Urinary bladder (tissue), 4 donors: ENCODE measurements around the gene AGAP1. TPM values are rescaled to one million over a fixed set of nuclear protein-coding genes. Genes with fewer than 3 reads are reported as not detected.

Experiments used
- DNase-seq: peaks from one replicate; pipeline ENCODE4 v3.0.0-alpha.2; 2015; ENCODE audit errors: extremely low spot score
- H3K27ac ChIP-seq: one replicate; pipeline ENCODE4 v1.5.1; 2013; ENCODE audit warnings: low read depth, mild to moderate bottlenecking, moderate library complexity
- H3K36me3 ChIP-seq: one replicate; pipeline ENCODE4 v1.6.1; 2013; ENCODE audit warnings: mild to moderate bottlenecking, moderate library complexity; ENCODE audit not compliant: insufficient read depth
- H3K4me1 ChIP-seq: one replicate; pipeline ENCODE4 v1.6.1; 2013; ENCODE audit warnings: mild to moderate bottlenecking, moderate library complexity; ENCODE audit not compliant: insufficient read depth
- H3K4me3 ChIP-seq: one replicate; pipeline ENCODE4 v1.5.1; 2013; ENCODE audit warnings: low read depth, low read length
- WGBS: extraction: QIAGEN DNeasy Blood & Tissue Kit; methylation state at CpG from one replicate; pipeline ENCODE4 v1.1.7; 2013; 5-methylcytosine and 5-hydroxymethylcytosine counted together
- polyA plus RNA-seq: library from polyadenylated mRNA; stranded (reverse); fragments of 200-250 nt; gene quantifications from one replicate; pipeline ENCODE4 v1.2.3, GENCODE V29; 2013
- total RNA-seq: library from RNA; depleted of rRNA; stranded (reverse); fragments of >200 nt; gene quantifications from one replicate; pipeline ENCODE4 v1.2.3, GENCODE V29; 2014
- donor health status: healthy with polysubstance abuse.
- donor health status: healthy.

AGAP1 gene
- total and polyA plus RNA-seq, 2 donors, result 12.8 to 24.7 TPM

DNA sequence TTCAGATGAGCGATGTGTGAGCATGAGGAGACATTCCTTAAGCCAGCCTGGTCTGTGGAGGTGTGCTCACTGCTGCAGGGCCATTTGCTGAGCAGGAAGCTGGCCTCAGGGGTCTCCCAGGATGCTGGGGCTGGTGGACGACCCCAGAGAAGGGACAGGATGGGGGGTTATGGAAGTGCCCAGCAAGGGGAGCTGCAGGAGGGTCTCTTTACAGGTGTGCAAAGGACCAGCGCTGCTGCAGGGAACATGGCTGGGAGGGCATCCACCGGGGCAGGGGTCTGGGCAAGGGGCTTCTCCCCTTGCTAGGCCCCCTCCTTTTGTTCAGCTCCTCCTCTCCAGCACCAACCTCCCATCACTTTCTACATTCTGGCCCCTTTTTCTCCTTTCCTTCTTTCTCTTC is 489.2 kb downstream of the AGAP1 start:
- H3K36me3 ChIP-seq, result no peaks in the 10 kb centered on the region
- H3K4me1 ChIP-seq, result no peaks in the 10 kb centered on the region
- H3K4me3 ChIP-seq, result no peak overlapping the region
- 95% methylated on average over 4 of the region's 4 CpGs for WGBS
- H3K27ac ChIP-seq, result no peak overlapping the region
- DNase-seq, result no peak

DNA sequence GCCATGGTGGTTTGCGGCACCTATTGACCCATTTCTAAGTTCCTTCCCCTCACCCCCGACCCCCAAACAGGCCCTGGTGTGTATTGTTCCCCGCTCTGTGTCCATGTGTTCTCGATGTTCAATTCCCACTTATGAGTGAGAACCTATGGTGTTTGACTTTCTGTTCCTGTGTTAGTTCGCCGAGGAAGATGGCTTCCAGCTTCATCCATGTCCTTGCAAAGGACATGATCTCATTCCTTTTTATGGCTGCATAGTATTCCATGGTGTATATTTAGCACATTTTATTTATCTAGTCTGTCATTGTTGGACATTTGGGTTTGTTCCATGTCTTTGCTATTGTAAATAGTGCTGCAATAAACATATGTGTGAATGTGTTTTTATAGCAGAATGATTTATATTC is 490.7 kb downstream of the AGAP1 start:
- no peaks in the 10 kb centered on the region for H3K36me3 ChIP-seq
- H3K27ac ChIP-seq, result no peak overlapping the region
- WGBS, result 97% methylated on average over 6 of the region's 6 CpGs
- no peak overlapping the region for H3K4me3 ChIP-seq
- H3K4me1 ChIP-seq, result no peaks in the 10 kb centered on the region
- no peak for DNase-seq

DNA sequence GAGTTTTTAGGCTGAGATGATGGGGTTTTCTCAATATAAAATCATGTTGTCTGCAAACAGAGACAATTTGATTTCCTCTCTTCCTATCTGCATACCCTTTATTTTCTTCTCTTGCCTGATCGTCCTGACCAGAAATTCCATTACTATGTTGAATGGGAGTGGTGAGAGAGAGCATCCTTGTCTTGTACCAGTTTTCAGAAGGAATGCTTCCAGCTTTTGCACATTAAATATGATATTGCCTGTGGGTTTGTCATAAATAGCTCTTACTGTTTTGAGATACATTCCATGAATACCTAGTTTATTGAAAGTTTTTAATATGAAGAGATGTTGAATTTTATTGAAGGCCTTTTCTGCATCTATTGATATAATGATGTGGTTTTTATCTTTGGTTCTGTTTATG is 492.5 kb downstream of the AGAP1 start:
- no peaks in the 10 kb centered on the region for H3K4me1 ChIP-seq
- no peak overlapping the region for H3K27ac ChIP-seq
- no peaks in the 10 kb centered on the region for H3K36me3 ChIP-seq
- H3K4me3 ChIP-seq, result no peak overlapping the region
- DNase-seq, result no peak
- WGBS, result 63% methylated on average over 1 of the region's 1 CpG

DNA sequence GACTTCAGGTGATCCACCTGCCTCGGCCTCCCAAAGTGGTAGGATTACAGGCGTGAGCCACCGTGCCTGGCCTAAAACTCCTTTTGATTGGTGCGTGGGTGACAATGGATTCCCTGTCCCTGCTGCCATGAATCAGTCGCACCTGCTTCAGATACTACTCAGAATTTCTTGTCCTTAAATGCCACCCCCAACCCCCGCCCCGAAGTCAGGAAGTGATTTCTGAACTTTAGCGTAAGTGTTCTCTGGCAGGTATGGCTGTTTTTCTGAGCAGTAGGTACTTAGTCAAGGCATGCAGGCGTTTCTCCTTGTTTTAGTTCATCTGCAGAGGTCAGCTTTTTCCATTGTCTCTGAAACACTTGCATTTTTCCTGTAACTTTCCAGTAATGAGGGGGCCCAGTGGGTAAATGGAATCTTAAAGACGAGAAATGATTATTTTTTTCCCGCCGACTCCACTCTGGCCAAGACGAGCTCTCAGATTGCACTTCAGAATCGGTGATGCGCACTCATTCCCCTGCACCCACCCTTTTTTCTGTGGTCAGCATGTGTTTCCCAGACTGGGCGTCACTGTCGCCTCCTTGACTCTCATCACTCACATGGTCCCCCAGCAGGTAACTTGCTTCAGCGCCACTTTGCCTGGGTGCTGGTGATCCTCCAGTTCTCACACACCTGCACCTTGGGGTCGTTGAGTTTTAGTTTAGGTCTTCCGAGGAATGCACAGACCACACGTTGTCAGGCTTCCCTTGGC is 494.6 kb downstream of the AGAP1 start:
- Histone ChIP-seq H3K4me3 (no peak overlapping the region), H3K27ac (no peak overlapping the region), H3K36me3 (no peaks in the 10 kb centered on the region), H3K4me1 (no peaks in the 10 kb centered on the region)
- 94% methylated on average over 21 of the region's 21 CpGs for WGBS
- DNase-seq, result no peak

DNA sequence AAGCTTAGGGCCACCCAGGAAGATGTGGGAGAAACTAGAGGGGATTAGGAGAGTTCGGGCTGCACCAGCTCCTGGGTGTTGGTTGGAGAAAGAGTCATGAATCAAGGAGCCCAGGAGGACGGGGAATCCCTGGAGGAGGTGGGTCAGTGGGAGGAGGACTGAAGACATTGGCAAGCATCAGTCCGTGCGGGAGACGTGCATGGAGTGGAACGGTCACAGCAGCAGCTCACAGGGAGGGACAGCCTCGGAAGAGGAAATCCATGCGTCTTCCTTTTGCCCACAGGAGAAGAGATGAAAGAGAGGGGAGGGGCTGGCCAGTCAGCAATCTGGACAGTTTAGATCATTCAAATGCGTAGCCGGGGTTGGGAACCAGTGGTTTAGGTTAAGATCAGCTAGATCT is 495.7 kb downstream of the AGAP1 start:
- H3K4me1 ChIP-seq, result no peaks in the 10 kb centered on the region
- 90% methylated on average over 10 of the region's 10 CpGs for WGBS

DNA sequence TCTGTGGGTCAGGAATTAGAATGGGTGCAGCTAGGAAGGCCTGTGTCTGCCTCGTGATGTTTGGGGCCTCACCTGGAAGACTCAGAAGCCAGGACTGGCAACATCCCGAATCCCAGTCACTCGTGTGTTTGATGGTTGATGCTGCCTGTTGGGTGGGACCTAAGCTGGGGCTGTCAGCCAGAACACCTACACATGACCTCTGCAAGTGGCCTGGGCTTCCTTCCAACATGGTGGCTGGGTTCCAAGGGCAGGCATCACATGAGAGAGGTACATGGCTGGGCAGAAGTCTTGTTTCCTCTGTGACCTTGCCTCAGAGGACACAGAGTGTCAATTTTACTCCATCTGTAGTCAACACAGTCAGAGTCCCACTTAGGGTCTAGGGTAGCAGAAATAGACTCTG is 496.5 kb downstream of the AGAP1 start:
- DNase-seq, result no peak
- H3K36me3 ChIP-seq, result no peaks in the 10 kb centered on the region
- no peaks in the 10 kb centered on the region for H3K4me1 ChIP-seq
- WGBS, result 90% methylated on average over 3 of the region's 3 CpGs
- H3K27ac ChIP-seq, result no peak overlapping the region
- no peak overlapping the region for H3K4me3 ChIP-seq

More for the DNA sequence above, 495.7 kb downstream of the AGAP1 start:
- Histone ChIP-seq H3K4me3 (no peak overlapping the region), H3K27ac (no peak overlapping the region), H3K36me3 (no peaks in the 10 kb centered on the region)
- no peak for DNase-seq

DNA sequence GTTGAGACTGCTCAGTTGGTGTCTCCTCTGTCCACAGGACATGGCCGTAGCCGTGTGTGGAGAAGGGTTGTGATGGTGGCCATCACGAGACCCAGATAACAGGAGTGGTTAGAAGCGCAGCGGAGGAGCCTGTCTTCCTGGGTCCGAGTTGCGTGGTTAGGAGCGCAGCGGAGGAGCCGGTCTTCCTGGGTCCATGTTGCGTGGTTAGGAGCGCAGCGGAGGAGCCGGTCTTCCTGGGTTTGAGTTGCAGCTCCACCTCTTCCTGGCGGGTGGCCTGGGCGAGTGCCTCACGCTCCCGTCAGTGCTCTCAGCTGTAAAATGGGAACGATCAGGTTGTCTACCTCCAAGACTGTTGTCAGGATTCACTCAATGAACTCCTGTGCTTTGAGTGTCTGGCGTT is 498.2 kb downstream of the AGAP1 start:
- DNase-seq, result no peak
- H3K4me3 ChIP-seq, result no peak overlapping the region
- no peaks in the 10 kb centered on the region for H3K4me1 ChIP-seq
- no peaks in the 10 kb centered on the region for H3K36me3 ChIP-seq
- WGBS, result 96% methylated on average over 20 of the region's 20 CpGs
- no peak overlapping the region for H3K27ac ChIP-seq

DNA sequence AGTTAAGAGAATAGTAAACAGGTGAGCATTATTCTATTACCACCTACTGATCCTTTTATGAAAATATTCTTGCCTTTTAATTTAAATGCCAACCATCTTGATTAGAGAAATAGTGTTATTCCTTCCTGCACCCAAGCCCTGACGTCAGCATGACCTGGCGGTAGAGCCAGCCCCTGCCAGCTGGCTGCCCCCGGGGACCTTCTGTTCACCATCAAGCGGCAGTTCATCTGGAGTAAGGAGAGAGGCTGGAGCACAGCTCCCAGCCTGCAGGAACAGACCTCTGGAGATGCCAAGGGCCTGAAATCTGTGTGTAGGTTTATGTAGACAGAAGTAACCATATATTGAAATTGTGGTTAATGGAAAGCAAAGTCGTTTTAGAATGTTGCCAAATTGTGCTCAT is 502.6 kb downstream of the AGAP1 start:
- Histone ChIP-seq H3K36me3 (no peaks in the 10 kb centered on the region), H3K4me1 (no peaks in the 10 kb centered on the region), H3K4me3 (no peak overlapping the region), H3K27ac (no peak overlapping the region)
- no peak for DNase-seq
- 92% methylated on average over 5 of the region's 5 CpGs for WGBS

DNA sequence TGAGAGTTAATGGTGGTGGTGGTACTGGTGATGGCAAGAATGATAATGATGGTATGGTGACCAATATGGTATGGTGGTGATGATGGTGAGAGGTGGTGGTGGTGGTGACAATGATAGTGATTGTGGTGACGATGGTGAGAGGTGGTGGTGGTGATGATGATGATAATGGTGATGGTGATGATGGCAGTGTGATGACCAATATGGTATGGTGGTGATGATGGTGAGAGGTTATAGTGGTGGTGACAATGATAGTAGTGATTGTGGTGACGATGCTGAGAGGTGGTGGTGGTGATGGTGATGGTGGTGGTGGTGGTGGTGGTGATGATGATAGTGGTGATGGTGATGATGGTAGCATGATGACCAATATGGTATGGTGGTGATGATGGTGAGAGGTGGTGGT is 505.2 kb downstream of the AGAP1 start:
- no peak for DNase-seq
- Histone ChIP-seq H3K36me3 (no peaks in the 10 kb centered on the region), H3K4me1 (no peaks in the 10 kb centered on the region), H3K27ac (no peak overlapping the region), H3K4me3 (no peak overlapping the region)
- WGBS, result 96% methylated on average over 2 of the region's 2 CpGs

DNA sequence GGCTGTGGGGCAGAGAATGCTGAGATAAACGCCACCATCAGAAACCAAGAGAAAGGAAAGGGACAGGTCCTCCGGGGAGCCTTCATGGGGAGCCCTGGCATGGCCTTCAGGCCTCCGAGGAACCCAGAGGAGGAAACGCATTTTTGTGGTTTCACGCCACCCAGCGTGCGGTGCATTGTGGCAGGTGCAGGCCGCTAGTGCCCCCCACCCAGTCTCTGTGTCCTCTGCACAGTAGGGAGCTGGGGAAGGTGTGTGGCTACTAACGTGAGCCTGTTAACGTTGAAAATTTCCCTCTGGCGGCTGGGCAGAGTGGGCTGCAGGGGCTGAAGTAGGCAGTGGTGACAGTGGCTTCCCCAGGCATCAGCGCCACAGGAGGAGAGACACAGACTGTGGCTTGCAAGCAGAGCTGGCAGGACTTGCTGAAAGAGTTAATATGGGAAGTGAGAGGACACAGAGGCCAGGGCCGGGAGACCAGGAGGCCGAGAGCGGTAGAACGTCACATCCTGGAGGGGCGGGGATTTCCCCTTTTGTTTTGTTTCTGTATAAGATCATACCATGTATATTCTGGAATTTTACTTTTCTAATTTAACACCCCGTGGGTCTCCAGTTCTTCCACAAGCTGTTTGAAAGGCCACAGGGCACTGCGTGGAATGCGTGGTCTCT is 507.5 kb downstream of the AGAP1 start:
- Histone ChIP-seq H3K27ac (no peak overlapping the region), H3K4me1 (no peaks in the 10 kb centered on the region), H3K36me3 (no peaks in the 10 kb centered on the region), H3K4me3 (no peak overlapping the region)
- 87% methylated on average over 20 of the region's 20 CpGs for WGBS
- no peak for DNase-seq

DNA sequence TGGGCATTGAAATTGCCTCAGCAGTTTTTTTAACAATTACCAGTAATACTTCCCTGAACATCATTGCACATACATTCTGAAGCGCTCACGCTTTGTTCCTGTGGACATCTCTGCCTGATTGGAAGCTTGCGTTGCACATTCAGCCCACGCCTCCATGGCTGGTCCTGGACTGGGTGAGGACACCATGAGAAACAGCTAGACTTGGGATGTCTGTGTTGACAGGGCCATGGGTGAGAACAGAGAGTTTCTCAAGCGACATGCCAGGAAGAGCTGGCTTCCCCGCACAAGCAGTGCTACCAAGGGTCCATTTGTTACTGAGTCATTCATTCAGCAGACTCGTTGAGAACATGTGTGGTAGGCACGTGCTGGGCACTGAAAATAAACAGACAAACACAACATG is 508.0 kb downstream of the AGAP1 start:
- H3K4me1 ChIP-seq, result no peaks in the 10 kb centered on the region
- no peaks in the 10 kb centered on the region for H3K36me3 ChIP-seq
- H3K4me3 ChIP-seq, result no peak overlapping the region
- H3K27ac ChIP-seq, result no peak overlapping the region
- 93% methylated on average over 8 of the region's 8 CpGs for WGBS
- DNase-seq, result no peak

DNA sequence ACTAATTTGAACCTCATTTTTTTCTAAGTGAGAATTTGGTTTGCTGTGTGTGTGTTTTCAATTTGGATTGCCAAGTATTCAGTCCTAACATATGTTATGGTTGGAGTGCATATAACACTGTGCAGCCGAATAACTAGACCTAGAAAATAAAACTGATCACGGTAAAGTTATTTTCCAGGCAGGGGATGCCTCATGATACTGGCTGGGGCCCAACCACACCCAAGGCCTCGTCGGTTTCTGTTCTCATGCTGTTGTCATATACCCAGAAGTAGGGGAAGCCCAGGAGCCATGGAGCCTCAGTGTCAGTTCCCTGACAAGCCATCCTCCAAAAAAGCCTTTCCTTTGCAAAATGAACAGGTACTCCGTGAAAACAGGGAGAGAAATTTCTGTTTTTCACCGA is 514.2 kb downstream of the AGAP1 start:
- no peak overlapping the region for H3K4me3 ChIP-seq
- H3K4me1 ChIP-seq, result no peaks in the 10 kb centered on the region
- no peak overlapping the region for H3K27ac ChIP-seq
- H3K36me3 ChIP-seq, result no peaks in the 10 kb centered on the region
- DNase-seq, result no peak
- 85% methylated on average over 6 of the region's 6 CpGs for WGBS

DNA sequence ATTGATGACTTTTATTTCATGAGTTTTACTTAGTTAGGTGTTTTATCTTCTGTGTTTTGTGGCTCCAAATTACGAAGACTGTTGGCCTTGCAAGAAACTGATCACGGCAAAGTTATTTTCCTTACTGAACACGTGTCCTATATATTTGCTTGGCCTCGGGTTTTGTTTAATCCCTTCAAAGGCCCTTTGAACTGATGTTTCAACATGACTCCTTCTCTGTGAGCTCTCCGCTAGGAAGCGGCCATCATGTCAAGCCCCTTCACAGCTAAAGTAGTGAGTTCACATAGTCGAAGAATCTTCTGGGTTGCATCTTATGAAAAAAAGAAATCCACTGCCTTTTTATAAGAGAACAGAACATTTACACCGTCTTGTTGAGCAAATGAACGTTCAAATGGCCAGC is 515.0 kb downstream of the AGAP1 start:
- Histone ChIP-seq H3K27ac (no peak overlapping the region), H3K36me3 (no peaks in the 10 kb centered on the region), H3K4me3 (no peak overlapping the region), H3K4me1 (no peaks in the 10 kb centered on the region)
- 93% methylated on average over 9 of the region's 9 CpGs for WGBS
- DNase-seq, result no peak

DNA sequence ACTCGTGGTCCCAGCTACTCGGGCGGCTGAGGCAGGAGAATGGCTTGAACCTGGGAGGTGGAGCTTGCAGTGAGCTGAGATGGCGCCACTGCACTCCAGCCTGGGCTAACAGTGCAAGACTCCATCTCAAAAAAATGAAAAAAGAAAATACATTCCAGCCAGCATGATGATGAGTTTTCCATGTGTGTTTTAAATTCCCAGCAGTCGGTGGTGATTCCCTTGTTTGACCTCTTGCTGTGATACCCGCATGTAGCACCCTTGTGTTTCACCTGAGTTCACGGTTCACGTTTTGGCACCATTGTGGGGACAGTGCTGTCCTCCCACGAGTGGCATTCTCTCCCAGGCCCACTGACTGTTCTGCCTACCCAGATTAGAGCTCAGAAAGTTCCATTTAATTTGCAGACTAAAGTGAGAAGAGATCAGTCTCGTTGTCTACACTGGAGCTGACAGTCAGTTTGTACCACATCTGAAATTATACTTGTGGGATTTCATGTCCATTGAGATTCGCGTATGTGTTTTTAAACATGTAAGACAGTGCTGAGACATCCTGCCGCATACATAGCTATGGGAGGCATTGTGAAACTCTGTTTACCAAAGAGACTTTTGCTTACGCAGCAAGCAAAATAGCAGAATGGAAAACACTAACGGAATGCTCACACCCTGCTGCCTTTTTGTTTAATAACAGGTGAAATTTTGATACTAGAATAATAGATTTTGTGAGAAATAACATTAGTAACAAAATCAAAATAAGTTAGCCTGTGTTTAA is 517.3 kb downstream of the AGAP1 start:
- Histone ChIP-seq H3K27ac (no peak overlapping the region), H3K4me3 (no peak overlapping the region), H3K4me1 (no peaks in the 10 kb centered on the region), H3K36me3 (no peaks in the 10 kb centered on the region)
- no peak for DNase-seq
- 92% methylated on average over 15 of the region's 15 CpGs for WGBS
